Tibial nerve (tissue), 4 donors: Measurements from ENCODE around the gene INPP5A.

Source experiments
- CTCF ChIP-seq, 5 experiments: fragments of 200-600 bp in 3 of 5; fragments of 450-650 bp in 2 of 5; sonication (generic) in 3 of 5; IDR thresholded peaks; one replicate each; pipeline ENCODE4 v1.5.1; 2016 to 2019; ENCODE audit warnings: antibody characterized with exemption in 5 of 5, mild to moderate bottlenecking in 3 of 5, moderate library complexity in 2 of 5
- EP300 ChIP-seq, 2 donors: sonication (generic); formaldehyde crosslinking; IDR thresholded peaks; one replicate each; pipeline ENCODE4 v1.6.1; 2017; ENCODE audit warnings: antibody characterized with exemption in 2 of 2, mild to moderate bottlenecking in 1 of 2
- POLR2A ChIP-seq, 2 donors: fragments of 450-650 bp; IDR thresholded peaks; one replicate each; pipeline ENCODE4 v1.6.1; 2017; ENCODE audit warnings: antibody characterized with exemption in 2 of 2, mild to moderate bottlenecking in 2 of 2, moderate library complexity in 2 of 2

DNA sequence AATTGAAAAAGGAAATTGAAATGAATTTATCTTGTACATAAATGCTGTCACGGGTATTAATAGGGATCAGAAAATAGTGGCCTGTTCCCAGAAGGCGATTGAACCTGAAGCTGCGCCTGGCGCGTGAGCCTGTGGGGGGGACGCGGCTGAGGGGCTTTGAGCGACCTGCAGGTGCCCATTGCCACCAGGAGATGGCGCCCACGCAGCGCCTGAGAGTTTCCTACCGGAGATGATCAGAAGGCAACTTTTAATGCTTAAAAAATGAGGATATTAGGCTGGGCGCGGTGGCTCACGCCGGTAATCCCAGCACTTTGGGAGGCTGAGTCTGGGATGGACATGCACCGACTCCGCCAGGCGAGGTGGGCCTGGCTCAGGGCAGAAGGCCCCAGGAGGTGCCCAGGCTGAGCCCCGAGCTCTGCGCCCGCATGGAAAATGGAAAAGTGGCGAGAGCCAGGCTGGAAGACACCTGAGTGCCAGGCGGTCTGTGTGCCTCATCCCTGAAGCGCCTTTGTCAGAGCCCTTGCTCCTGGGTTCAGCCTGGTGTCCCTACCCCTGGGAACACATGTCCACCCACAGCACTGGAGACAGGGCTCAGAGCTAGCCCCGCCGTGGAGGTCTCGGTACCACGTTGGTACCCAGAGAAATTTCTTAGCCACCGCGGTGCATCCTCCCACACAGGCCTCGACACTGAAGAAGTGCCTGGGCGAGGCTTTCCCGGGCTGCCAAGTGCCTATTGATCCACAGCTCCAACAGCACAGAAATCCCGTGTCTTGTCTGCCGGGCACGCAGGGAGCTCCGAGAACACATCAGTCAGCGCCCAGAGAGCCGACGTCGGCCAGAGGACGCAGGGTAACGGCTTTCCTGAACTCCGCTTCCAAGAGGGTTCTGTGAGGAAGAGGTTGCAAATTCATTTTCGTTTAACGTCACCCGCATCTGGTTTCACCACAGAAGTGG lies 117.4 kb downstream of the INPP5A start:
- TF ChIP-seq CTCF (IDR thresholded peaks at IDR 0.05) = peak; percentile 82 to 94 (median 87)
- TF ChIP-seq EP300 (IDR thresholded peaks at IDR 0.05) = no peak
- no peak for TF ChIP-seq POLR2A (IDR thresholded peaks at IDR 0.05)
